GM21423 (cell line): ENCODE results near the gene PPARA.
"Not testable (repeated sequence)": the region's sequence is repeated elsewhere in the genome, so short reads cannot be mapped to it uniquely, and the experiment has no call there.

Experiments used
- ATAC-seq: cut with Tn5 transposase; IDR thresholded peaks from one replicate; pipeline ENCODE4 v1.9.1; 2021; ENCODE audit warnings: mild to moderate bottlenecking, moderate library complexity; ENCODE audit not compliant: unreplicated experiment

Gene PPARA

GRCh38 chr22:46125816-46126765, 24.2 kb upstream of the PPARA start:
- ATAC-seq: no peak

- ATAC-seq: no peak
Observed at GRCh38 chr22:46126853-46127385, 23.4 kb upstream of the PPARA start.

GRCh38 chr22:46127556-46127955, 22.8 kb upstream of the PPARA start:
- no peak for ATAC-seq

- no peak for ATAC-seq
Observed at GRCh38 chr22:46128606-46129005, 21.7 kb upstream of the PPARA start.

- ATAC-seq: no peak
Observed at GRCh38 chr22:46129390-46130041, 20.8 kb upstream of the PPARA start.

GRCh38 chr22:46131151-46131587, 19.2 kb upstream of the PPARA start:
- no peak for ATAC-seq

- ATAC-seq: not testable (repeated sequence)
Observed at GRCh38 chr22:46132193-46132829, 18.0 kb upstream of the PPARA start.

GRCh38 chr22:46132830-46133587, 17.3 kb upstream of the PPARA start:
- ATAC-seq: no peak

- ATAC-seq: no peak
Observed at GRCh38 chr22:46133588-46133855, 16.8 kb upstream of the PPARA start.

GRCh38 chr22:46134111-46134705, 16.1 kb upstream of the PPARA start:
- ATAC-seq: no peak

GRCh38 chr22:46135611-46136485, 14.5 kb upstream of the PPARA start:
- ATAC-seq: no peak

- ATAC-seq: no peak
Observed at GRCh38 chr22:46136486-46137217, 13.7 kb upstream of the PPARA start.

GRCh38 chr22:46137218-46137766, 13.0 kb upstream of the PPARA start:
- no peak for ATAC-seq

- ATAC-seq: no peak
Observed at GRCh38 chr22:46138058-46138797, 12.1 kb upstream of the PPARA start.

- not testable (repeated sequence) for ATAC-seq
Observed at GRCh38 chr22:46139417-46139816, 10.9 kb upstream of the PPARA start.

GRCh38 chr22:46139895-46140350, 10.4 kb upstream of the PPARA start:
- ATAC-seq: no peak

- ATAC-seq: no peak
Observed at GRCh38 chr22:46140989-46141928, 9.1 kb upstream of the PPARA start.
